GM18498 (cell line): ENCODE measurements around the gene FAM135A.
A peak's percentile ranks its signal among the peaks of the same experiment; 100 is the strongest.
"Not testable (repeated sequence)": the region's sequence is repeated elsewhere in the genome, so short reads cannot be mapped to it uniquely, and the experiment has no call there.

ENCODE experiments used
- ATAC-seq: cut with Tn5 transposase; IDR thresholded peaks from one replicate; pipeline ENCODE4 v1.9.1; 2021; ENCODE audit warnings: mild to moderate bottlenecking, moderate library complexity; ENCODE audit not compliant: unreplicated experiment

FAM135A gene

DNA sequence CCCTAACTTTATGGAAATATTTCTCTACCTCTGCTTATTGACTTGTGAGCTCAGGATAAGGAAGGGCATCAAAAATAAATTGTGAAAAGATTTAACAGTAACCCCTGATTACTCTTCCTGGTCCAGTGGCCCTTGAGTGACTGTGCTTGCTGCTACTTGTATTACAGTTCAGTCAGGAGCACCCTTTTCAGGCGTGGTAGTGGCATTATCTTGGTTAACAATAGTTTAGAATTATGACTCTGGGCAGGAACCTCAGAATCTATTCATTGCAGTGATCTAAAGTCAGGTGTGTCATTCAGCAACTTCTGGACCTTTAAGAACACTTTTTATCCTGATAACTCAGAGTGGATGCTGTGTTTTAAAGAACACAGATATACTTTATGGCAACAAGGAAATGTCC, 43.4 kb downstream of the FAM135A start:
- ATAC-seq, result no peak

DNA sequence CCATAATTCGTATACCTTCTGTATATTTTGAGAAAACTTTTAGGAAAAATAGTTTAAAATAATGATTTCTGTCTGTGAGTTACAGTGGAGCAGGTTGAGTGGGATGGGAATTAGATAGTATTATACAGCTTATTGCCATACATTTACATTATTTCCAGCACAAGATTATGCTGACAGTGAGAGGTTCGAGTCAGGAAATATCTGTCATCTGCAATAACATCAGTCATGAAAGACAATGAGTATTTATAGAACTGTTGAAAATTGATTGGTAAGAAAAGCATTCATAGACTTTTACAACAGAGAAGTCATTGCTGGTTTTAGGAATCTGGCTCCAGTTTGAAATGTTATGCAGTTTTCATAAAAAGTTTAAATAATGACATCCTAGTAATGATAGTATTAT, 45.9 kb downstream of the FAM135A start:
- ATAC-seq, result no peak

DNA sequence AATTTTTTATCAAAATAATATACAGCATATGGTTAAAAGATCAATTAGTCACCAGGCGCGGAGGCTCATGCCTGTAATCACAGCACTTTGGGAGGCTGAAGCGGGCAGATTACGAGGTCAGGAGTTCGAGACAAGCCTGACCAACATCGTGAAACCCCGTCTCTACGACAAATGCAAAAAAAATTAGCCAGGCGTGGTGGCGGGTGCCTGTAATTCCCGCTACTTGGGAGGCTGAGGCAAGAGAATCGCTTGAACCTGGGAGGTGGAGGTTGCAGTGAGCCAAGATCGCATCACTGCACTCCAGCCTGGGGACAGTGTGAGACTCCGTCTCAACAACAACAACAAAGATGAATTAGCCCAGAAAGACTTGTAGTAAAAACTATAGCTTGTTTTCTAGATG, 46.4 kb downstream of the FAM135A start:
- not testable (repeated sequence) for ATAC-seq

DNA sequence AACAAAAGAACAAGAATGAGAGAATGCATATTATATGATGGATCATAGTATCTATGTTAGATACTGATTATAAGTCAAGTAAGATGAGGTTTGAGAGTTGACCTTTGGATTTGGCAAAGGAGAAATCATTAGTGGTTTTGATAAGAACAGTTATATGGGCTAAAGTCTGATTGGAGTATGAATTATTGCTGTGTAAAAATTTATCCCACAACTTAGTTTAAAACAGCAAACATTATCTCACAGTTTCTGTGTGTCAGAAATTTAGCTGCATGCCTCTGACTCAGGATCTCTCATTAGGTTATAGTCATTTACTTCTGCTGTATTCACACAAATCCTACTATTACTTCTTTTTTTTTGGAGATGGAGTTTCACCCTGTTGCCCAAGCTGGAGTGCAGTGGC, 56.7 kb downstream of the FAM135A start:
- ATAC-seq, result no peak

DNA sequence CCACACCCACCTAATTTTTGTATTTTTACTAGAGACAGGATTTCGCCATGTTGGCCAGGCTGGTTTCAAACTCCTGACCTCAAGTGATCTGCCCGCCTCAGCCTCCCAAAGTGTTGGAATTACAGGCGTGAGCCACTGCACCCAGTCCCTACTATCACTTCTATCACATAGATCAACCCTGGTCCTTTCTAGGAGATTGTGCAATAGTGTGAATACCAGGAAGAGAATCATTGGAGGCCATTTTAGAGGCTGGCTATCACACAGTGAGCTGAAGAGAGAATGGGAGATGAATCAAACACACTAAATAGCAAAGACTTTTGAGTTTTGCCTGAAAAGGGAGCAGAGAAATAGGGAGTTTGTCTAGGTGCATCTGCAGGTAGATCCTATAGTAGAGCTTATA, 57.2 kb downstream of the FAM135A start:
- not testable (repeated sequence) for ATAC-seq

DNA sequence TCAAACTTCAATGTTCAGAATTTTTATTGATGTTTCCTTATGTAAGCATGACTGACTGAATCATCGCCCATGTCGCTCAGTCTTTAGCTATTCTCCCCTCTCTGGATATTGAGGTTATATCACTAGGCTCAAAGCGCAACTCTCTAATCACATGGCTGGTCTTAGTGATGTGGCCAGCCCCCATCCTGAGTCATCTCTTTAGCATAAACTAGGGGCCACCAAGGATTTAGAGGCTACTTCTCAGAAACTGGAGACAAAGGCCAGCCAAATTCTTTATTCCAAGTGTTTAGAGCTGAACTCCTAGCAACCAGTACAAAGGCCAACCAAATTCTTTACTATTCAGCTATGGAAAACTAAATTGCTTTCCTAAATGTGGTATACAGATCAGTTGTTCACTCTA, 61.4 kb downstream of the FAM135A start:
- ATAC-seq, result no peak

DNA sequence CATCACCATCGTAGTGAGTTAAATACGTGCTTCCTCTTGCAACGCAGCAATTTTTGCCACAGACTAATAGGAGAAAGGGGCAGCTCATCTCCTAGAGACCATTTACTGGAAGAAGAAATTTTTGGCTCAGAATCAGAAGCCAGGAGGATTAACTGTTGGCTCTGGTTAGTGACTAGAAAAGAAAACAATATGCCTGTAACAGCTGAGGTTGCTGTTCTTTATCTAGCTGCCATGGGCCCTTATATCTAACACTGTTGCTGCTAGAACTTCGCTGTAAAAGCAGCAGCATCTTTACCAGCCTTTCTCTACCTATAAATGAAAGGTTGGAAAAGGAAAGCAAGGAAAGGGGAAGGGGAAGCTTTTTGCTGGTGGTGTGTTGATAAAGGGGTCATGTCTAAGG, 65.9 kb downstream of the FAM135A start:
- ATAC-seq, result no peak

DNA sequence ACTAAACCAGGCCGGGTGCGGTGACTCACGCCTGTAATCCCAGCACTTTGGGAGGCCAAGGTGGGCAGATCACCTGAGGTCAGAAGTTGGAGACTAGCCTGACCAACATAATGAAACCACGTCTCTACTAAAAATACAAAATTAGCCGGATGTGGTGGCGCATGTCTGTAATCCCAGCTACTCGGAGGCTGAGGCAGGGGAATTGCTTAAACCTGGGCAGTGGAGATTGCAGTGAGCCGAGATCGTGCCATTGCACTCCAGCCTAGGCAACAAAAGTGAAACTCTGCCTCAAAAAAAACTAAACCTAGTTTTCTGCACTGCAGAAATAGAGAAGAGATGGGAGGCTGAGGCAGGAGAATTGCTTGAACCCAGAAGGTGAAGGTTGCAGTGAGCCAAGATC, 73.3 kb downstream of the FAM135A start:
- not testable (repeated sequence) for ATAC-seq

DNA sequence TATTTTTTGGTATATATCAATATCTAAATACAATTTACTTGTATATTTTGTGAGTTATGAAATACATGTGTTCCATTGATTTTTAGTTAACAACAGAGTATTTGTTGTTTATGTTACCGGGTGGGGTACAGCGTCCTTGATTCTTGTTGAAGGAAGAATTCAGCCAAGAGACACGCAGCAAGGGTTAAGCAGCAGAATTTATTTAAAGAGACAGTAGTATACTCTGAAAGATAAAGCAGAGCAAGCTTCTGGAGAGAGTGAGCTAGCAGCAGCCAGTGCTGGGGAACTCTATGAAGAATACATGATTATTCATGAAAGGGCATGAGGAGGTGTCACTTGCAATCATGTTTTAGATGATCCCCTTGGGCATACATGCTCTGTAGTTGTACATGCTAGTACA, 76.1 kb downstream of the FAM135A start:
- ATAC-seq, result no peak

DNA sequence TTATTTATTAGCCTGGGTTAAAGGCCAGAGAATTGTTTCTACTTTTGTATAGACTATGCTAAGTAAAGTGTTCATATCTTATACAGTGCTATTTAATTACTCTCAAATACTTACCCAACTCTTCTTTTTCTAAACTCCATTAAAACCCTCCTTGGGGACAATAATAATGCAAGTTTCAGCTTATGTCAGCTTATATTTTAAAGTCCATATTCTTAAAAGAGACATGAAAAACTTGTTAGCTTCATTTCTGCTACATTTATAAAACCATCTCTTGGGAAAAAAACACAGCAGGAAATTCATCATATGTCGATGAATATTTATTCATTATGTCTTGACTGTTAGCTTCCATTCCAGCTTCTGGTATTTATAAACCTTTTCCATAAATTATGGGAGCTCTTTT, 81.5 kb downstream of the FAM135A start:
- no peak for ATAC-seq

DNA sequence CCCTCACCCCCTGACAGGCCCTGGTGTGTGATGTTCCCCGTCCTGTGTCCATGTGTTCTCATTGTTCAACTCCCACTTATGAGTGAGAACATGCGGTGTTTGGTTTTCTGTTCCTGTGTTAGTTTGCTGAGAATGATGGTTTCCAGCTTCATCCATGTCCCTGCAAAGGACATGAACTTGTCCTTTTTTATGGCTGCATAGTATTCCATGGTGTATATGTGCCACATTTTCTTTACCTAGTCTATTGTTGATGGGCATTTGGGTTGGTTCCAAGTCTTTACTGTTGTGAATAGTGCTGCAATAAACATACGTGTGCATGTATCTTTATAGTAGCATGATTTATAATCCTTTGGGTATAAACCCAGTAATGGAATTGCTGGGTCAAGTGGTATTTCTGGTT, 82.5 kb downstream of the FAM135A start:
- ATAC-seq, result not testable (repeated sequence)

DNA sequence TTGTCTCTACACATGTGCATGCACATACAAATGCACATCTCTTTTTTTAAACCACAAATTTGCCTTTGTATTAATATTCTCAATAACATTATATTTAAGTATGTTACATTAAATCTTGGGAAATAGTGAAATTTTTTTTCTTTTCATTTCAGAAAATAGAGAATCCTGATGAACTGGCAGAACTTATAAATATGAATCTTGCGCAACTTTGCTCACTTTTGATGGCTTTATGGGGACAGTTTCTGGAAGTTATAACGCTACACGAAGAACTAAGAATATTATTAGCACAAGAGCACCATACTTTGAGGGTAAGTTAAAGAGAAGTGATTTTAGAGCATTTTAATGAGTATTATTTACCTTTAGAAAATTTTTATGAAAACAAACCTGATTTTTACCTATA, 89.2 kb downstream of the FAM135A start:
- ATAC-seq, result no peak

DNA sequence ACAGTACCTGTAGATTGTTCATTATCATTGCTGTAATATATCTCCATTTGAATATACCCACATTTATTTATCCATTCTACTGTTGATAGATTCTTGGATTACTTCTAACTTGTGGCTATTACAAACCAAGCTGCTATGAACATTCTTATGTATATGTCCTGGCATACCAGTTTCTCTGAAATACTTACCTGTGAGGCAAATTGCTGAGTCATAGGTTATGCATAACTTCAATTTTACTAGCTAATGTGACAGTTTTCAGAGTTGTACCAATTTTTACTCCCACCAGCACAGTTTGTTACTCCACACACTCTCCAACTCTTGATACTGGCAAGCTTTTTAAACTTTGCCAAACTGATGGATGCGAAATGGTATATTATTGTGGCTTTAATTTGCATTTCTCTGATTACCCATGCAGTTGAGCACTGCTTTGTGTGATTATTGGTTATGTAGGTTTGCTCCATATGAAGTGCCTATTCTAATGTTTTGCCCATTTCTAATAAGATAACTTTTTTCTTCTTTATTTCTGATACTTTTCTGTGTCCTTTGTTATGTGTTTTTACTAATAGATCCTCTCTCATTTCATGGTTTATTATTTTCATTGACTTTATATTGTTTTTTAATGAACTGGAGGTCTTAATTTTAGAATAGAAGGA, 90.6 kb downstream of the FAM135A start:
- no peak for ATAC-seq

DNA sequence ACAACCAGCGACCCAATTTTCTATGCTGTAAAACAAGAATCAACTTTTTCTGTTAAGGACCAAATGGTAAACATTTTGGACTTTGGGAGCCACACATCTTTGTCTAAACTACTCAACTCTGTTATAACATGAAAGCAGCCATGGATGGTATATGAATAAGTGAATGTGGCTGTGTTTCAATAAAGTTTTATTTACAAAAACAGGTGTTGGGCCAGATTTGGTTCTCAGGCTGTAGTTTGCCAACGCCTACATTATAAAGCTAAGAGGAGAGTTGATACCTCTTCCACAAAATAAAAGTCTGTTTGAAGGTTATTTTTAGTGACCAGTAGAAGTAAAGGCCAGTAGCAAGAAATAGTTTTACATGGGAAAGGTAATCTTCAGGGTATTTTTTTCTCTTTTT, 93.0 kb downstream of the FAM135A start:
- no peak for ATAC-seq

DNA sequence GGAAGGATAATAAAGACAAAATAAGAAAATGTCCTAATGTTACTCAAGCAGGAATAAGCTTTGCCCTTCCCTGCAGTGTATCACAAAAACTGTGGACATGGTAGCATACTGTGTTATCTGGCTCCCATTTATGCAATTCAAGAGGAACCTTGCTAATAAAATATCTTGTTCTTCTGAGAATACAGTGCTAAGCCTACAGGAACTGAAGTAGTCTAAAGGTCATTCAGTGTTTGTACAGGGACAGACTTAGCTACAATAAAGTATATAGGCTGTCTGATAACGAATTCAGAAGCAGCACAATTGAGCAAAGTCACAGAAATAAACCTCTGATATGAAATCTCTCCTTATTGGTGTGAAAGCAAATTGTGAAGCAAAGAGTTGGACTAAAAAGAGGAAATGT, 93.9 kb downstream of the FAM135A start:
- ATAC-seq, result no peak

DNA sequence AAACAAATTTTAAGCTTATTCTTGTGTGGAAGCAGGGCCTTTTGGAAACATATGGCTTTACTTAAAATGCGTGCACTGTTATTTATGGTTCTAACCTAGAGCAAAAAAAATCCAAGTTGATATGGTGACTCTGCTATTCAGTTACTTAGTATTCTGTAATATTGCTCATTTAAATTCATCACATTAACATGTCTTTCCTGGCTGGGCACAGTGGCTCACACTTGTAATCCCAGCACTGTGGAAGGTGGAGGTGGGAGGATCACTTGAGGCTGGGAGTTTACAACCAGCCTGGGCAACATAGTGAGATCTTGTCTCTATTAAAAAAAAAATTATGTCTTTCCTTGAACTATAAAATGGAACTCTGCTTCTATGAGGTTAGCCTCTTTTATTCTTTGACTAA, 95.6 kb downstream of the FAM135A start:
- no peak for ATAC-seq

DNA sequence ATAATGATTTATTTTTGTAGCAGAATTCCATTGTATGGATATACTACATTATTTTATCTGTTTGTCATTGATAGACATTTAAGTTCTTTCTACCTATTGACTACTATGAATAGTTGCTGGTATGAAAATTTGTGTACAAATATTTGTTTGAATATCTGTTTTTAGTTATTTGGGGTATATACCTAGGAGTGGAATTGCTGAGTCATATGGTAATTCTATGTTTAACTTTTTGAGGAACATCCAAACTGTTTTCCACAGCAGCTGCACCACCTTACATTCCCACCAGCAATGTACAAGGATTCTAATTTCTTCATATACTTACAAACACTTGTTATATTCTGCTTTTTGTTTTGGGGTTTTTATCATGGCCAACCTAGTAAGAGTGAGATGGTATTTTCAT, 97.3 kb downstream of the FAM135A start:
- no peak for ATAC-seq

DNA sequence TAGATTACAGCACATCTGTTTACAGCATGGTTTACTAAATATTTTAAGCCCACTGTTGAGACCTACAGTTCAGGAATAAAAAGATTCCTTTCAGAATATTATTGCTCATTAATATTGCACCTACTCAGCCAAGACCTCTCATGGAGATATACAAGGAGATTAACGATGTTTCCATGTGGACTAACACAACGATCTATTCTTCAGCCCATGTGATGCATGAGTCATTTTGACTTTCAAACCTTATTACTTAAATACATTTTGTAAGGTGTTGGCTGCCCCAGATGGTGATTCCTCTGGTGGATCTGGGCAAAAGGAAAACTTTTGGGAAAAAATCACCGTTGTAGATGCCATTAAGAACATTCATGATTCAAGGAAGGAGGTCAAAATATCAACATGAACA, 105.4 kb downstream of the FAM135A start:
- no peak for ATAC-seq

DNA sequence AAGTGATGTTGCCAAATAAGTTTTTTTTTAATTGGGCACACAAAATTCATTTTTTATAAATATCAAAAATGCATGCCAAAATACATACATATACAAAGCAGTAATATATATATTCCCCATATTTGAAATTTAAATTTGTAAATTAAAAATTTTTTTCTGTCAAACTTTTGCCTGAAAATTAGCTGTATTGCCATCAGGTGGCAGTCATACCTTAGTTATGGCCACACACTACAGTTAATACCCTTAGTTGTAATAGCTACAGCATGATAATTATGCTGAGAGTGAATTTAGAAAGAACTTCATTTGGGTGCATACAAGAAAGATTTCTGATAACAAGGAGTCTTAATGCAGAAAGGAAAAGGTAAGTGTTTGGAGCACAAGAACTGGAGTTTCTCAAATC, 107.3 kb downstream of the FAM135A start:
- ATAC-seq, result peak; percentile 69

DNA sequence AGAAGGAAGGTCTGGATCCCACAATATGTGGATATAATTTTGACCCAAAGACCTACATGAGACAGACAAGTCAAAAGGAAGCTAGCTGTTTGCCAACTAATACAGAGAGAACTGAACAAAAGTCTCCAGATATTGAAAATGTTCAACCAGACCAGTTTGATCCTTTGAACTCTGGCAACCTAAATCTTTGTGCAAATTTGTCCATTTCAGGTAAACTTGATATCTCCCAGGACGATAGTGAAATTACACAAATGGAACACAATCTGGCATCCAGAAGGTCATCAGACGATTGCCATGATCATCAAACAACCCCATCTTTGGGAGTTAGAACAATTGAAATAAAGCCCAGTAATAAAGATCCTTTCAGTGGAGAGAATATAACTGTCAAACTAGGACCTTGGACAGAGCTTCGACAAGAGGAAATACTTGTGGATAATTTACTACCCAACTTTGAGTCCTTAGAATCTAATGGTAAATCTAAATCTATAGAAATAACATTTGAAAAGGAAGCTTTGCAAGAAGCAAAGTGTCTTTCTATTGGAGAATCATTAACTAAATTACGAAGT, 111.5 kb downstream of the FAM135A start:
- no peak for ATAC-seq

DNA sequence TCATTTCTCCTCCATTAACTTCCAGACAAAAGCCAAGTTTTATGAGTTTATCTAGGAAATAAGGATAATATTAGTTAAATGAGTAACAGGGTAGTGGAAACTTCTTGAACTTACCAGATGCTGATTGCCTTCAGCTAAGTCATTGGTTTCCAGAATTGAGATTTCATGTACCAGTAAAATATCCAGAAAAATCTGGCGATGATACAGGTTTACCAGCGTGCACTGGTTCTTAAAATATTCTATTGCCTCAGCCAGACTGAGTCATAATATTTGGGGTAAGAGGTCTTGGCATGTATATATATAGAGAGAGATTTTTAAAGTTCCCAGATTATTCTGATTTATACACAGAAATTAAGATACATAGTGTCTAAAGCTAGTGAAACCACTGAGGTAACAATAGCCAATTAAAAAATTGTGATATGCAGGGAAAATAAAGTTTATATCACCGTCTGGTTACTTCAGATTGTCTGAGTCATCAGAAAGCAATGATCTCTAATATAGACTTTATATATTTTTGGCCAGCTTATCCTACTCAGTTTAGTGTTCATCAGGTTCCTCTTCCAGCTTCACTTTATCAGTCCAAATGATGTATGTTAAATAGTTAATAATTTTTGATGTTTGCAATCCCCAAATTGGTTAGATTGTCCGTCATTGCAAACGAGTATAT, 113.9 kb downstream of the FAM135A start:
- no peak for ATAC-seq

DNA sequence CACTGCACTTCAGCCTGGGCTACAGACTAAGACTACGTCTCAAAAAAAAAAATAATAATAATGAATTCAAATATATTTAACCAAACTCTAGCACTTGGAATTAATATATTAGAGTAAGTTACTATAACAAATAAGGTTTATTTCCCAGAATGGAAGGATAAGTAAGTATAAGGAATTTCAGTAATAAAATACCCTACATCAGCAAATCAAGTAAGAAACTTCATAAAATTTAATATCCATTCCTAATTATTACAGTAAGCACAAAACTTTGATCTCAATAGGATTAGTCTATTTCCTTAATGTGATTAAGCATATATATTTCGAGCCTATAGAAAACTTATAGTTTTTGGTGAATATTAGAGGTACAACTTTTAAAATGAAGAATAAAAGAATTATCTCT, 116.7 kb downstream of the FAM135A start:
- ATAC-seq, result no peak

DNA sequence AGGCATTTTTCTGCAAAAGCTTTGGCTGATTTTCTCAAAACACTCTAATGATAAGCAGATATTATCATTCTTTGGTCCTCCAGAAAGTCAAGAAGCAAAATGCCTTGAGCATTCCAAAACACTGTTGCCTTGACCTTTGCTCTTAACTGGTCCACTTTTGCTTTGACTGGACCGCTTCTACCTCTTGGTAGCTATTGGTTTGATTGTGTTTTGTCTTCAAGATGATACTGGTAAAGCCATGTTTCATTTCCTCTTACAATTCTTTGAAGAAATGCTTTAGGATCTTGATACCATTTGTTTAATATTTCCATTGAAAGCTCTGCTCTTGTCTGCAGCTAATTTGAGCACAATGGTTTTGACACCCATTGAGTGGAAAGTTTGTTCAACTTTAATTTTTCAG, 117.8 kb downstream of the FAM135A start:
- ATAC-seq, result no peak
